Heart right ventricle (tissue), 16 donors: Measurements from ENCODE around the gene CCHCR1. TPM values are rescaled to one million over a fixed set of nuclear protein-coding genes. Genes with fewer than 3 reads are reported as not detected.

ENCODE experiments used
- ATAC-seq, 8 donors: fragments of 200-7000 bp; cut with Tn5 transposase; one replicate each; pipeline ENCODE4 v1.9.1; 2020; ENCODE audit warnings: mild to moderate bottlenecking in 8 of 8, moderate library complexity in 8 of 8, moderate number of reproducible peaks in 1 of 8
- DNase-seq, 2 donors: peaks; one replicate each; pipeline ENCODE4 v3.0.0-alpha.2; 2020
- H3K27ac ChIP-seq, 10 donors: fragments of 200-600 bp; sonication (generic) in 2 of 10; one replicate each; pipeline versions ENCODE4 v1.5.0 to v1.8.0; 2020 to 2022; ENCODE audit warnings: mild to moderate bottlenecking in 3 of 10
- H3K27me3 ChIP-seq, 7 donors: fragments of 200-600 bp; one replicate each; pipeline ENCODE4 v1.8.0; 2021 to 2022; ENCODE audit warnings: mild to moderate bottlenecking in 2 of 7
- H3K36me3 ChIP-seq, 9 donors: fragments of 200-600 bp; sonication (generic) in 1 of 9; one replicate each; pipeline versions ENCODE4 v1.5.0 to v1.8.0; 2020 to 2022; ENCODE audit warnings: mild to moderate bottlenecking in 2 of 9
- H3K4me1 ChIP-seq, 9 donors: fragments of 200-600 bp; sonication (generic) in 1 of 9; one replicate each; pipeline versions ENCODE4 v1.5.0 to v1.8.0; 2020 to 2022; ENCODE audit warnings: mild to moderate bottlenecking in 4 of 9
- H3K4me3 ChIP-seq, 10 donors: fragments of 200-600 bp; sonication (generic) in 2 of 10; one replicate each; pipeline versions ENCODE4 v1.5.0 to v1.8.0; 2020 to 2022; ENCODE audit warnings: mild to moderate bottlenecking in 7 of 10, moderate library complexity in 2 of 10
- H3K9me3 ChIP-seq, 11 donors: fragments of 200-600 bp in 10 of 11; sonication (generic) in 2 of 11; one replicate each; pipeline versions ENCODE4 v1.5.0 to v1.8.0; 2013 to 2022; ENCODE audit warnings: mild to moderate bottlenecking in 2 of 11, control low read depth in 1 of 11, moderate library complexity in 1 of 11
- CTCF ChIP-seq, 9 donors: fragments of 200-600 bp; sonication (generic) in 2 of 9; IDR thresholded peaks; one replicate each; pipeline versions ENCODE4 v1.5.0 to v1.8.0; 2021 to 2022; ENCODE audit warnings: antibody characterized with exemption in 9 of 9, mild to moderate bottlenecking in 5 of 9, moderate library complexity in 1 of 9
- WGBS, 2 donors: extraction: QIAGEN DNeasy Blood & Tissue Kit; methylation state at CpG; one replicate each; pipeline ENCODE4 v1.1.7; 2013; ENCODE audit warnings: inconsistent platforms in 1 of 2; 5-methylcytosine and 5-hydroxymethylcytosine counted together
- intact Hi-C, 10 donors: fragments of 100-400 bp; cut with DNase I; formaldehyde crosslinking; loops; one replicate each; pipeline versions ENCODE4 v1.11.1 to v1.14.2; 2022
- polyA plus RNA-seq, 2 donors: library from polyadenylated mRNA; stranded (reverse); fragments of 200-250 nt; gene quantifications; one replicate each; pipeline ENCODE4 v1.2.3, GENCODE V29; 2013
- total RNA-seq, 10 donors: library from RNA; stranded (reverse); fragmentation: NEBNext Ultra II Directional in 3 of 10; extraction: Animal tissue kit (Norgen Biotek cat#: 25700) in 3 of 10; gene quantifications; one replicate each; pipeline versions ENCODE4 v1.2.1 to v1.2.4, GENCODE V29; 2021 to 2023
- donor health status: Arrhythmogenic right ventricular cardiomyopathy.
- donor health status: ischemic (EF 13 %, LVEDD 7.1; RV severe dilation, severe dysfunction).
- donor health status: healthy with polysubstance abuse.
- donor health status: DM: no; HTN: yes; CAD: no.
- donor health status: DM: no; HTN: no; CAD: no.
- donor health status: ischemic (EF 25% LVEDD 6.9; RV normal size, moderate dysfunction).
- donor health status: ischemic (EF 25% LVEDD 5.7; RV mildly dilated, moderate dysfunction).
- donor health status: healthy.
- donor health status: DM: yes; HTN: yes; CAD: no.
- donor health status: Ischemic cardiomyopathy.
- donor health status: ischemic (EF 35%, LVEDD 5.7; RV mildly dilated, moderate dysfunction).
- donor health status: nonischemic (EF 11% LVEDD 7.7; RV severe dilation, severe dysfunction).
- donor health status: DM: yes; HTN: yes; CAD: no.
- donor health status: PGD.
- donor health status: ischemic (EF 29% LVEDD 5.4; RV normal size, mild dysfunction).
- donor health status: nonischemic (EF 23%, LVEDD 6.1; RV moderate dilation, normal function).

CCHCR1 gene
- total and polyA plus RNA-seq, 12 donors = 8.0 to 15.9 (median 11.2) TPM

- no peak for DNase-seq
- Histone ChIP-seq H3K36me3 (peaks cover 0 to 70% (median under 1%) of the 10 kb centered on the region in 9 donors), H3K4me1 (no peaks in the 10 kb centered on the region), H3K27ac (no peak overlapping the region), H3K9me3 (no peaks in the 10 kb centered on the region), H3K27me3 (no peaks in the 10 kb centered on the region), H3K4me3 (no peak overlapping the region)
- intact Hi-C loops = no loop called here
- WGBS, 2 donors = 95% methylated on average over 6 of the region's 6 CpGs
- no peak for TF ChIP-seq CTCF (IDR thresholded peaks at IDR 0.05)
- ATAC-seq = no peak
Observed at GRCh38 chr6:31149827-31150447, 7.7 kb downstream of the CCHCR1 start.

- intact Hi-C loops = no loop called here
- Histone ChIP-seq H3K4me1 (peaks cover 9 to 28% (median 17%) of the 10 kb centered on the region in 9 donors), H3K27me3 (no peaks in the 10 kb centered on the region), H3K4me3 (no peak overlapping the region), H3K9me3 (no peaks in the 10 kb centered on the region), H3K36me3 (peaks cover 0 to 50% (median 5%) of the 10 kb centered on the region in 9 donors), H3K27ac (no peak overlapping the region)
- ATAC-seq = no peak
- WGBS, 2 donors = 96 to 97% methylated on average over 10 of the region's 10 CpGs
- no peak for DNase-seq
- no peak for TF ChIP-seq CTCF (IDR thresholded peaks at IDR 0.05)
Observed at GRCh38 chr6:31145386-31145785, 12.2 kb downstream of the CCHCR1 start.

GRCh38 chr6:31144970-31145340 lies 12.6 kb downstream of the CCHCR1 start:
- no peaks in the 10 kb centered on the region for H3K9me3 ChIP-seq
- intact Hi-C loops = loop anchor here in 1 of 10 donors (5.0 kb wide), 1 partner anchor 32 kb away; no protein-coding TSS in a partner anchor
- no peak overlapping the region for H3K27ac ChIP-seq
- WGBS, 2 donors = 80 to 81% methylated on average over 11 of the region's 11 CpGs
- H3K4me3 ChIP-seq = no peak overlapping the region
- peaks cover 0 to 46% (median 5%) of the 10 kb centered on the region in 9 donors for H3K36me3 ChIP-seq
- ATAC-seq = no peak
- no peak for DNase-seq
- peaks cover 9 to 28% (median 17%) of the 10 kb centered on the region in 9 donors for H3K4me1 ChIP-seq
- no peaks in the 10 kb centered on the region for H3K27me3 ChIP-seq
- TF ChIP-seq CTCF (IDR thresholded peaks at IDR 0.05) = no peak

GRCh38 chr6:31144296-31144969 lies 13.2 kb downstream of the CCHCR1 start:
- H3K36me3 ChIP-seq = peaks cover 0 to 40% (median 5%) of the 10 kb centered on the region in 9 donors
- ATAC-seq (no peak), DNase-seq (no peak)
- intact Hi-C loops = loop anchor here in 1 of 10 donors (5.0 kb wide), 1 partner anchor 33 kb away; no protein-coding TSS in a partner anchor
- H3K9me3 ChIP-seq = no peaks in the 10 kb centered on the region
- no peak for TF ChIP-seq CTCF (IDR thresholded peaks at IDR 0.05)
- H3K4me3 ChIP-seq = no peak overlapping the region
- H3K27me3 ChIP-seq = no peaks in the 10 kb centered on the region
- WGBS, 2 donors = 91 to 92% methylated on average over 18 of the region's 18 CpGs
- no peak overlapping the region for H3K27ac ChIP-seq
- peaks cover 9 to 32% (median 21%) of the 10 kb centered on the region in 9 donors for H3K4me1 ChIP-seq
